A549 (cell line): ENCODE results near the gene SYCN.

Experiments used
- EHMT2 ChIP-seq: fragments of 200-600 bp; sonication (generic); IDR thresholded peaks from 2 replicates; pipeline ENCODE4 v1.6.1; 2016; ENCODE audit warnings: antibody characterized with exemption, low read depth, mild to moderate bottlenecking, moderate library complexity
- GATA3 ChIP-seq: IDR thresholded peaks from 2 replicates; pipeline ENCODE4 v1.6.1; 2012; ENCODE audit warnings: borderline replicate concordance
- JUN ChIP-seq, 2 experiments: fragments of >200 bp; sonication (Bioruptor Twin); formaldehyde crosslinking; IDR thresholded peaks; 2 replicates in 1 of 2; 3 replicates in 1 of 2; pipeline ENCODE4 v1.6.1; 2016 to 2017
- NFE2L2 ChIP-seq: fragments of 150-350 bp; conservative IDR thresholded peaks from 2 replicates; pipeline ENCODE4 v1.6.1; 2014; ENCODE audit warnings: low read length
- POLR2AphosphoS2 ChIP-seq: conservative IDR thresholded peaks from 2 replicates; pipeline ENCODE4 v1.6.1; 2012; ENCODE audit warnings: low read length, improper control_type of control experiment, inconsistent platforms
- SMC3 ChIP-seq: fragments of >200 bp; sonication (Bioruptor Twin); formaldehyde crosslinking; IDR thresholded peaks from 3 replicates; pipeline ENCODE4 v1.6.1; 2018; ENCODE audit warnings: inconsistent platforms
- TP53 ChIP-seq: fragments of 250-450 bp; sonication (Bioruptor Pico); IDR thresholded peaks from 2 replicates; pipeline ENCODE4 v1.5.0; 2021; ENCODE audit warnings: mild to moderate bottlenecking, moderate library complexity
- USF2 ChIP-seq: fragments of 450-650 bp; IDR thresholded peaks from 2 replicates; pipeline ENCODE4 v1.6.1; 2014; ENCODE audit warnings: antibody characterized with exemption
- ZNF302 ChIP-seq: fragments of 250-450 bp; sonication (Bioruptor Pico); IDR thresholded peaks from 2 replicates; pipeline ENCODE4 v1.9.0; 2021; ENCODE audit warnings: inconsistent platforms, mild to moderate bottlenecking, moderate library complexity
- TF ChIP-seq, protein P1 (sequence below): fragments of >200 bp; sonication (Bioruptor Twin); formaldehyde crosslinking; IDR thresholded peaks from 3 replicates; pipeline ENCODE4 v1.5.1; 2016
- TF ChIP-seq, protein P2 (sequence below): fragments of >200 bp; sonication (Bioruptor Twin); formaldehyde crosslinking; IDR thresholded peaks from 3 replicates; pipeline ENCODE4 v1.6.1; 2016

- TF ChIP-seq, protein P1, sequence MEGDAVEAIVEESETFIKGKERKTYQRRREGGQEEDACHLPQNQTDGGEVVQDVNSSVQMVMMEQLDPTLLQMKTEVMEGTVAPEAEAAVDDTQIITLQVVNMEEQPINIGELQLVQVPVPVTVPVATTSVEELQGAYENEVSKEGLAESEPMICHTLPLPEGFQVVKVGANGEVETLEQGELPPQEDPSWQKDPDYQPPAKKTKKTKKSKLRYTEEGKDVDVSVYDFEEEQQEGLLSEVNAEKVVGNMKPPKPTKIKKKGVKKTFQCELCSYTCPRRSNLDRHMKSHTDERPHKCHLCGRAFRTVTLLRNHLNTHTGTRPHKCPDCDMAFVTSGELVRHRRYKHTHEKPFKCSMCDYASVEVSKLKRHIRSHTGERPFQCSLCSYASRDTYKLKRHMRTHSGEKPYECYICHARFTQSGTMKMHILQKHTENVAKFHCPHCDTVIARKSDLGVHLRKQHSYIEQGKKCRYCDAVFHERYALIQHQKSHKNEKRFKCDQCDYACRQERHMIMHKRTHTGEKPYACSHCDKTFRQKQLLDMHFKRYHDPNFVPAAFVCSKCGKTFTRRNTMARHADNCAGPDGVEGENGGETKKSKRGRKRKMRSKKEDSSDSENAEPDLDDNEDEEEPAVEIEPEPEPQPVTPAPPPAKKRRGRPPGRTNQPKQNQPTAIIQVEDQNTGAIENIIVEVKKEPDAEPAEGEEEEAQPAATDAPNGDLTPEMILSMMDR: no peak
- TF ChIP-seq SMC3 (no peak), JUN (IDR thresholded peaks at IDR 0.05) (no peak), NFE2L2 (no peak), USF2 (no peak), GATA3 (no peak), ZNF302 (CRISPR knock-in tag) (no peak), TP53 (CRISPR knock-in tag) (no peak), POLR2AphosphoS2 (no peak), EHMT2 (no peak)
- TF ChIP-seq, protein P2, sequence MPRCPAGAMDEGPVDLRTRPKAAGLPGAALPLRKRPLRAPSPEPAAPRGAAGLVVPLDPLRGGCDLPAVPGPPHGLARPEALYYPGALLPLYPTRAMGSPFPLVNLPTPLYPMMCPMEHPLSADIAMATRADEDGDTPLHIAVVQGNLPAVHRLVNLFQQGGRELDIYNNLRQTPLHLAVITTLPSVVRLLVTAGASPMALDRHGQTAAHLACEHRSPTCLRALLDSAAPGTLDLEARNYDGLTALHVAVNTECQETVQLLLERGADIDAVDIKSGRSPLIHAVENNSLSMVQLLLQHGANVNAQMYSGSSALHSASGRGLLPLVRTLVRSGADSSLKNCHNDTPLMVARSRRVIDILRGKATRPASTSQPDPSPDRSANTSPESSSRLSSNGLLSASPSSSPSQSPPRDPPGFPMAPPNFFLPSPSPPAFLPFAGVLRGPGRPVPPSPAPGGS: no peak
Measured at GRCh38 chr19:39240421-39240820, 36.4 kb upstream of the SYCN start.
